NOMO-1 treated with DMSO at 0.1 percent for 48 hours (cell line): Measurements from ENCODE around the gene BPI.
A peak's percentile ranks its signal among the peaks of the same experiment; 100 is the strongest.
"Not testable (repeated sequence)": the region's sequence is repeated elsewhere in the genome, so short reads cannot be mapped to it uniquely, and the experiment has no call there.

ENCODE experiments used
- DNase-seq: peaks from one replicate; lab custom pipeline; 2025; ENCODE audit not compliant: unreplicated experiment; lab: John Stamatoyannopoulos, UW

Gene BPI

DNA sequence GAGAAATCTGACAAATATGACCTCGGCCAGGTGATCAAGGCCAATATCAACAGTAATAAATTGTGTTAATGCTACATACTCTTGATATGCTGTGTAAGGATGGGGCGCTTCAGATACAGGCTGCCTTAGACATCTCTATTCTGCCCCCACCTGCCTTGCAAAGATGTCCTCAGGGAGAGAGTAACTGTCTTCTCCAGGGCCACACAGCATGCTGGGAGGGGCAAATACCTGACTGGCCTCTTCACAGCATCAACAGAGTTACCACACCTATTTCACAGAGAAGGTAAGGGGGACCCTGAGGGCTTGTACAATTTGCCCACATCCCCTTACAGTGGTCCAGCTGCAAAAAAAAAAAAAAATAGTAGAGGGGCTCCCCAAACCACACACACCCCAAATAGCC, 26.3 kb upstream of the BPI start:
- no peak for DNase-seq

DNA sequence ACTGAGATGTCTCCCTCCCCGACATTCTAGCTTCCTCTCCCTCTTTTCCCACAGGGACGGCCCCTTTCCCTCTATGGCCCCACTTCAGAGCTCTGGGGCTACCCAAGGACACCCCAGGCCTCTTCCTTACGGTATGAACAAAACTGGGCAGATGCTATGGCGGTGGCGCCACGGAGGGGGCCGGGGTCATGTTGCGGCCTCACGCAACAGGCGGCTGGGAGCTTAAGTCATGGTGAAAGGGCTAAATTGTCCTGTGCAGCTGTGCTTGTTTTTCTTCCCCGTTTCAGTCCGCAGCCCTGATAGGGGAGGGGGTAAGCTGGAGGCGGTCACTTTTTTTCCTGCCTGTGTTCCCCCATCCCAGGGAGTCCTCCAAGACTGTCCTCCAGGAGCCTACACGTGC, 25.8 kb upstream of the BPI start:
- no peak for DNase-seq

GRCh38 chr20:38278763-38279162, 25.2 kb upstream of the BPI start:
- DNase-seq = no peak

DNA sequence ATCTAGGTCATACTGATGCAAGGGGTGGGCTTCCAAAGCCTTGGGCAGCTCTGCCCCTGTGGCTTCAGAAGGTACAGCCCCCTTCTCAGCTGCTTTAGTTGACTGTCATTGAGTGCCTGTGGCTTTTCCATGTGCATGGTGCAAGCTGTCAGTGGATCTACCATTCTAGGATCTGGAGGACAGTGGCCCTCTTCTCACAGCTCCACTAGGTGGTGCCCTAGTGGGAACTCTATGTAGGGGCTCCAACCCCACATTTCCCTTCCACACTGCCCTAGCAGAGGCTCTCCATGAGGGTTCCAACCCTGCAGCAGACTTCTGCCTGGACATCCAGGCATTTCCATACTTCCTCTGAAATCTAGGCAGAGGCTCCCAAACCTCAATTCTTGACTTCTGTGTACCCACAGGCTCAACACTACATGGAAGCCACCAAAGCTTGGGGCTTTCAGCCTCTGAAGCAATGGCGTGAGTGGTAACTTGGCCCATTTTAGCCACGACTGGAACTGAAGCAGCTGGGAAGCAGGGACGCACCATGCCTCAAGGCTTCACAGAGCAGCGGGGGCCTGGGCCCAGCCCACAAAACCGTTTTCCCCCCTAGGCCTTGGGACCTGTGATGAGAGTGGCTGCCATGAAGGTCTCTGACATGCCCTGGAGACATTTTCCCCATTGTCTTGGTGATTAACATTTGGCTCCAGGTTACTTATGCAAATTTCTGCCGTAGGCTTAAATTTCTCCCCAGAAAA, 22.6 kb upstream of the BPI start:
- not testable (repeated sequence) for DNase-seq

GRCh38 chr20:38283236-38283635, 20.7 kb upstream of the BPI start:
- DNase-seq = no peak

GRCh38 chr20:38284066-38284650, 19.8 kb upstream of the BPI start:
- not testable (repeated sequence) for DNase-seq

DNA sequence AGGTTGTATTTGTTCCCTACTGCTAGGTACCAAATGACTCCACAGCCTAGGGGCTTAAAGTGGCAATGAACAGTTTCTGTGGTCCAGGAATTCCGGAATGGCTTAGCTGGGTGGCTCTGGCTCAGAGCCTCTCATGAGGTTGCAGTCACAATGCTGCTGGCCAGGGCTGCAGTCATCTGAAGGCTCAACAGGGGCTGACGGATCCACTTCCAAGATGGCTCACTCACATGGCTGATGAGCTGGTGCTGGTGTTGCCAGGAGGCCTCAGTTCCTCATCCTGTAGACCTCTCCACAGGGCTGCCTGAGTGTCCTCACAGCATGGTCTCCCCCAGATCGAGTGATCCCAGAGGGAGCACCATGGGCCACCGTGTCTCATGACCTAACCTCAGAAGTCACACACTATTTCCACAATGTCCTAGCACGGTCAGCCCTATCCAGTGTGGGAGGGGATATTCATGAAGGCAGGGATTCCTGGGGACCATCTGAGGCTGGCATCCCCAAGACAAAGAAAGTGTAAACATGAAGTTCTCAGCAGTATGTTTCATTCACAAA, 19.0 kb upstream of the BPI start:
- no peak for DNase-seq

GRCh38 chr20:38286586-38287531, 17.1 kb upstream of the BPI start:
- peak; percentile 26 for DNase-seq

DNA sequence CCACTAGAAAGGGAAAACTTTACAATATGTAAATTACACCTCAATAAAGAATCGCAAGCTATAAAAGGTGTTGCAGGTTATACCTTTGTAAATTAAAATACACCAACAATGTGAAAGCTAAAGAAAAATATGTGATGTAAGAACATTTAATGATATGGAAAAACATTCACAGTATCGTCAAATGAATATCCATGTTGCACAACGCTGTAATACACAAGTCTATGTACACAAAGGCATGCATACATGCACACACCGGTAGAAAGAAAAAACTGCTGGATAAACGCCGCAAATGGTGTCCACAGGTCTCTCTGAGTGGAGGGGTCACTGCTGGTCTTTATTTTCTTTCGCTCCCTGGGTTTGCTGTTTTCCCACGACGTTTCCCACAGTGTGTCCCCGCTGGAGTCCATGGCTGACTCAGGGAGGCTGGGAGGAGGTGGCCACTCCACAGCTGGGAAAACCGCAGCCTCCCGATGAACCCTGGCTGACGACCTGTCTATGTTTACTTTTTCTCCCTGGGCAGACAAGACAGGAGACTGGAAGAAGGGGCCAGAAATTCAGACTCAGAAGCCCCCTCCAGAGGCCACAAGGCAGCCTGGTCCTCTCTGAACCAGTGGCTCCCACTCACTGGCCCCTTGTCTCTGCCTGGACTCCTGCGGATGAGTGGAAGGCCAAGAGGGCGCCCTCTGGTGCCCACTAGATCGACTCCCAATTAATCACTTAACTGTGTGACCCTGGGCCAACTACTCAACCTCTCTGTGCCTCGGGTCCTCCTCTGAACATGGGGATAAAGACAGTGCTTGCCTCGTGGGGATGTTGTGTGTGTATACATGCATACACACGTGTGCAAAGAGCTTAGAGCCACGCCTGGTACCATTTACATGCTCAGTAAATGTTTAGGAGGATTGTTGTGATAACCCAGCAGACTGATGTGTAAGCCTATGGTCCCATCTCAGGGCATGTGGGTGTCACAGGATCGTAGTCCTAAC, 12.8 kb upstream of the BPI start:
- no peak for DNase-seq

DNA sequence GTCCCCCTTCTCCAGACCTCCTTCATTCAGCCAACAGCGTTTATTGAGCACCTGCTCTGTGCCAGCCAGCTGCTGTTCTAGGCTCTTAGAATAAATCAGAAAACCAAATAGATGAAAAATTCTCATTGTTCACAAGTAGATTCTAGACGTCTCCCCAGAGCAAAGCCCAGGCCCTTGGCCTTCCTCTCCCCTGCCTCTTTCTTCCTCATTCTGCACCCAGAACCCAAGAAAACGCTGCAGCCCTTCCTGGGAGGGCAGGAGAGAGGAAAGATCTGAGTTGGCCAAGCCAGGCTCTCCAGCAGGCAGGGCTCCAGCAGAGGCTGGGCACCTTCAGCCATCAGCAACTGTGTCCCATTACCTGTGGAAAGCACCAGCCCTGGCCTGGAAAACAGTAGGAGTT, 12.0 kb upstream of the BPI start:
- DNase-seq = no peak

DNA sequence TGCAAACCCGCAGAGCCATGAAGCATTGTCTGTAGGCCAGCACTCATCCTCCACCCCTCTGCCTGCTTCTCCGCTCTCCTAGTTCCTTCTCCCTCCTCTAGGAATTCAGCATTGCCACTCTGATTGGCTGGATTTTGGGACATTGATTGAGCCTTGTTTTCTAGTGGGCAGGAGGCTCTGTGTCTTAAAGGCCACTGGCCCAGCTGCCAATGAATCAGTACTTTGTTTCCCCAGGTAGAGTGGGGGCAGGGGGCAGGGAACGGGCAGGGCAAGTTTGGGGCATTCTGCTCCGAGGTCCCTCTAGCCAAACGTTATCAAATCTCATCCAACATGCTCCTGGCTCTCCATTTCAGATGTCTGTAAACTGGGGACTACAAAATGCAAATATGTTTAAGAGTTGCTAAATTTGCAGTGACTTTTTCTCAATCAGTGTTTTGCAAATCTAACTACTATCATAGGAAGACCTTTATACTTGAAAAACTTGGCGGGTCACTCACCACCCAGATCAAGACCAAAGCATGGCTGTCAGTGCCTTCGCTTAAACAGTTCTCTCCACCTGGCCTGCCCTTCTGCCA, 10.4 kb upstream of the BPI start:
- peak; percentile 29 for DNase-seq

DNA sequence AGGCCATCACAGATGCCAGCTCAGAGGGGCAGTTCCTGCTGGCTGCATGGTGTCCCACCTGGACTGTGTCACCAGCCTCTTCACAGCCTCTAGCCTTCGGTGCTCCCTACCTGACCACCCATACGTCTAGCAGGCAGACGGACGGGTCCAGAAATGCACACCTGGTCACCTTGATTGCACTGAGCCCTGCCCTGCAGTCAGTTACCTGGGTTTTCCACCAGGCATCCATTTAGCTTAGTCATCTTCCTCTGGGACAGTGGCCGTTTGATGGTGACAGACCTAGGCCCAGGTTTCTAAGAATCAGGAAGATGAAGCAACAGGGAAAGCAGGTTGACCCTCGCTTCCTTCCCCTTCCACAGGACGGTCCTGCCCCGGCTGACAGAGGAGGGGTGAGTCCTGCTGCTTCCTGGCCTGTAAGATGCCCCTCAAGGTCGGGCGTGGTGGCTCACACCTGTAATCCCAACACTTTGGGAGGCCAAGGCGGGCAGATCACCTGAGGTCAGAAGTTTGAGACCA, 9.8 kb upstream of the BPI start:
- peak; percentile 50 for DNase-seq

- no peak for DNase-seq
Measured at GRCh38 chr20:38295811-38296210, 8.1 kb upstream of the BPI start.

DNA sequence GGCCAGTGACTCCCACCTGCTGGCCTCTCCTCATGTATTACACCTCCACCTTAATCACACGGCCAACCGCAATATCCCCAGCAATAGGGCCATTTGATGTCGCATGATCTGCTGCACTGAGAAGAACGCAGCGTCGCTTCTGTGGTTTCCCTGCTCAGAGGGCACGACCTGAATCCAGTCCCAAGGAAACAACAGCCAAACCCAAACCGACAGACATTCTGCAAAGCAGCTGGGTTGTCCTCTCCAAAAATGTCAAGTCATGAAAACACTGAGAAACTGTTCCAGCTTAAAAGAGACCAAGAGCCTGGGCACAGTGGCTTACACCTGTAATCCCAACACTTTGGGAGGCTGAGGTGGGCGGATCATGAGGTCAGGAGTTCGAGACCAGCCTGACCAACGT, 7.5 kb upstream of the BPI start:
- DNase-seq = no peak

DNA sequence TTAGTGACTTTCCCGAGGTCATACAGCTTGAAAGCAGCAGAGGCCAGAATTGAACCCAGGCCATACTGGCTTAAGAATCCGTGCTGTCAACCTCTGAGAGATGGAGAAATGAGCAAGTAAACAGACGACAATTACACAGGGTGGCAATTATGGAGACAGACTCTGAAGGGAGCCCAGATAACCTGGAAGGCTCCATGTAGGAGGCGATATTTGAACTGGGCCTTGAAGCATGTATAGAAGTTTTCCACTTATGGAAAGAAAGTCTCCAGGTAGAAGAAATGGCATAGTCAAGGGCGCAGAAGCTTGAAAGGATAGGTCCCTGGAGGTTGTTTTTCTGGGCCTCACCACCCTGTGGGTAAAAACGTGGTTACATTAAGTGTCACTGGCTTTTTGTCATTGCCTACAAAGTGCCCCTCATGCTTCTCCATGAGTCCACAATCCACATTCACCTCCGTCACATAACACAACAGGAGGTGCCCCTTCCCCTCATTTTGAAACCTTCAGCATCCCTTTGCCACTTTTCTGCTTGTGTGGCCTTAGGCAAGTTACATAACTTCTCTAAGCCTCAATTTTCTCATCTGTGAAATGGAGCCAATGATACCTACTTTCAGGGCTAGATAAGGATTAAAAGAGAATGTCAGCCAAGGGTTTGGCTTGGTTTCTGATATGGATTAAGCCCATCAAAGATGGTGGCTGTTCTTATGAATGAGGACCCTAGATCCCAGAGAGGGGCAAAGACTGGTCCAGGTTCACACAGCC, 5.9 kb upstream of the BPI start:
- no peak for DNase-seq

GRCh38 chr20:38298768-38299288, 5.1 kb upstream of the BPI start:
- peak; percentile 96 for DNase-seq

DNA sequence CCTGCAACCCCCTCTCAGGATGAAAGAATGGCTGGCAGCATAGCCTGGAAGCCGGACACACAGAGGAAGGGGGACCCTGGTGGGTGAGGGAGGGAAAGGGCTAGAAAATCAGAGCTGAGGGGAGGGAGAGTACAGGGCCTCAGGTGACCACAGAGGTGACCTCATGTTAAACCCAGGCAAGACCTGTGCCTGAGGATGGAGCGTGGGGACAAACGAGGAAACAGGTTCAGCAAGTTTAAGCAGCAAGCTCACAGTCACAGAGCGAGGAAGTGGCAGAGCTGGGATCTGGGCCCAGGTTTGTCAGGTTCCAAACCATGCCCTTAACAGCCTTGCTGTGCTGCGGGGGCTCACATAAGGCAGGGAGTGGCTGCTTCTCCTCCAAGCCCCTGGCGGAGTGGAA, 4.0 kb upstream of the BPI start:
- no peak for DNase-seq

GRCh38 chr20:38300438-38300837, 3.5 kb upstream of the BPI start:
- DNase-seq = peak; percentile 6

DNA sequence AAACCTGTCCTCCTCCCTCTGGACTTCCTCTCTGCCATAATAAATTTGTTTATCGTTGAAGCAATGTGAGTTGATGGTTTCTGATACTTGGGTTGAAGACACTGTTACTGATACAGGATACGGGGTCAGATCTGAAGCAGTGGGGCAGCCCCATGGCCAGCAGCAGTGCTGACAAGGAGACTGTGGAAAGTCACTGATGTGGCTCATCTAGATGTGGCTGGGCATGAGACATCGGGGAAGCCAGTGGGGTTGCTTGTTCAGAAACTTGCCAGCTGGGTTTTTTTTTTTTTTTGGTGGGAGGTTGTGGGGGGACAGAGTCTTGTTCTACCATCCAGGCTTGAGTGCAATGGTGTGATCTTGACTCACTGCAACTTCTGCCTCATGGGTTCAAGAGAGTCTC, 2.6 kb upstream of the BPI start:
- no peak for DNase-seq
